K562 (cell line): ENCODE data around the gene COL23A1. TPM values are rescaled to one million over a fixed set of nuclear protein-coding genes. Genes with fewer than 3 reads are reported as not detected.

Experiments used
- NR2F6 ChIP-seq: fragments of 450-650 bp; formaldehyde crosslinking; IDR thresholded peaks from 2 replicates; pipeline ENCODE4 v1.4.0; 2020; ENCODE audit warnings: mild to moderate bottlenecking
- polyA plus RNA-seq, 8 experiments: library from polyadenylated mRNA; depleted of rRNA in 4 of 8; stranded (reverse) in 5 of 8; unstranded in 3 of 8; fragments of >200 nt; fragmentation: Nextera tagmentation in 2 of 8; fragmentation: Illumina TruSeq in 1 of 8; extraction: Ambion mirVana in 2 of 8; extraction: Trizol in 1 of 8; gene quantifications; 2 replicates each; pipeline versions ENCODE4 v1.2.1 to v1.2.3, GENCODE V29; 2011 to 2014; ENCODE audit warnings: inconsistent platforms in 1 of 8, missing spikeins in 1 of 8
- total RNA-seq, 7 experiments: library from RNA; depleted of rRNA in 6 of 7; stranded (reverse); fragments of >200 nt in 6 of 7; fragmentation: Illumina TruSeq in 2 of 7; extraction: Trizol in 2 of 7; gene quantifications; 2 replicates each; pipeline versions ENCODE4 v1.2.1 to v1.2.3, GENCODE V29; 2011 to 2021; ENCODE audit warnings: low replicate concordance in 1 of 7
- TF ChIP-seq, protein P1 (sequence below): fragments of 200-600 bp; sonication (generic); IDR thresholded peaks from one replicate; pipeline ENCODE4 v1.6.1; 2012; ENCODE audit warnings: mild to moderate bottlenecking, low read depth, low read length, inconsistent platforms

COL23A1 gene
- total and polyA plus RNA-seq, 9 of the 15 experiments (the other 6 are each of a cell fraction or from before 2014, with no cell fraction given), result 0.09 TPM; not detected in 8

DNA sequence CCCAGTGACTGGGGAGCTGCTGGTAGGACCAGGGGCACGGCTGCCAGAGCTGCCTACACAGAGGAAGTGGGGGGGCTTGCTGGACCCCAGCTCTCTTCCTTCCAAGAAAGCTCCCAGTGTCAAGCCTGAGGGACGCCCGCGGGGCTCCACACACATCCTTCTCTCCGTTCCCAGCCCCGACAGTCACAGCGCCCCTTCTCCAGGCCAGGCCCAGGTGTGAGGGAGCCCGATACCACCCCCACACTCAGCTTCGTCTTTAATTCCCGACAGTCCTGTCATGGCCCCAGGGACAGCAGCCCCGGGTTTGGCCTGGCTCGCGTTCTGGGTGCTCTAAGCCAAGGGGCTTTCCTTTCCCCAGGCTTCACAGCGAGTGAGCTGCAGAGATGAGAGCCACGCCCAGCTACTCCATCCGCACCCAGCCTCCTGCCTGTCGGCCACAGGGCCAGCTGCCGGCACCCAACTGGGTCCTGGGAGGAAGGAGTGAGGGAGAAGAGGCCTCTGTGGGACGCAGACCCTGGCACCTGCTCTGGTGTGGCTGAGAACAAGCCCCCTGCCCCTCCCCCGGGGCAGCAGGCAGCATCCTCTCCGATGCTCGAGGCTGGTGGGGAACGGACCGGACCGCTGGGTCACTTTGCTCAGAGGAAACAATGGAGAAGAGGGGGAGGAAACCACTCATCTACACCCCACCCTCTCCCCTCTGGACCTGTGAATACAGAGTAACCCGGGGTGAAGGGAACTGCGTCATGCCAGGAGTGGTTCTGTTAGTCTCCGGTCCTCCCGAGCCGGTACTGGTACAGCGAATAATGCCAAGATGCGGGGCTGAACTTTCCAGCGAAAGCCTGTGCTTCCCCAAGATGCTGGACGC lies 303.7 kb downstream of the COL23A1 start (continued):
- TF ChIP-seq, protein P1, sequence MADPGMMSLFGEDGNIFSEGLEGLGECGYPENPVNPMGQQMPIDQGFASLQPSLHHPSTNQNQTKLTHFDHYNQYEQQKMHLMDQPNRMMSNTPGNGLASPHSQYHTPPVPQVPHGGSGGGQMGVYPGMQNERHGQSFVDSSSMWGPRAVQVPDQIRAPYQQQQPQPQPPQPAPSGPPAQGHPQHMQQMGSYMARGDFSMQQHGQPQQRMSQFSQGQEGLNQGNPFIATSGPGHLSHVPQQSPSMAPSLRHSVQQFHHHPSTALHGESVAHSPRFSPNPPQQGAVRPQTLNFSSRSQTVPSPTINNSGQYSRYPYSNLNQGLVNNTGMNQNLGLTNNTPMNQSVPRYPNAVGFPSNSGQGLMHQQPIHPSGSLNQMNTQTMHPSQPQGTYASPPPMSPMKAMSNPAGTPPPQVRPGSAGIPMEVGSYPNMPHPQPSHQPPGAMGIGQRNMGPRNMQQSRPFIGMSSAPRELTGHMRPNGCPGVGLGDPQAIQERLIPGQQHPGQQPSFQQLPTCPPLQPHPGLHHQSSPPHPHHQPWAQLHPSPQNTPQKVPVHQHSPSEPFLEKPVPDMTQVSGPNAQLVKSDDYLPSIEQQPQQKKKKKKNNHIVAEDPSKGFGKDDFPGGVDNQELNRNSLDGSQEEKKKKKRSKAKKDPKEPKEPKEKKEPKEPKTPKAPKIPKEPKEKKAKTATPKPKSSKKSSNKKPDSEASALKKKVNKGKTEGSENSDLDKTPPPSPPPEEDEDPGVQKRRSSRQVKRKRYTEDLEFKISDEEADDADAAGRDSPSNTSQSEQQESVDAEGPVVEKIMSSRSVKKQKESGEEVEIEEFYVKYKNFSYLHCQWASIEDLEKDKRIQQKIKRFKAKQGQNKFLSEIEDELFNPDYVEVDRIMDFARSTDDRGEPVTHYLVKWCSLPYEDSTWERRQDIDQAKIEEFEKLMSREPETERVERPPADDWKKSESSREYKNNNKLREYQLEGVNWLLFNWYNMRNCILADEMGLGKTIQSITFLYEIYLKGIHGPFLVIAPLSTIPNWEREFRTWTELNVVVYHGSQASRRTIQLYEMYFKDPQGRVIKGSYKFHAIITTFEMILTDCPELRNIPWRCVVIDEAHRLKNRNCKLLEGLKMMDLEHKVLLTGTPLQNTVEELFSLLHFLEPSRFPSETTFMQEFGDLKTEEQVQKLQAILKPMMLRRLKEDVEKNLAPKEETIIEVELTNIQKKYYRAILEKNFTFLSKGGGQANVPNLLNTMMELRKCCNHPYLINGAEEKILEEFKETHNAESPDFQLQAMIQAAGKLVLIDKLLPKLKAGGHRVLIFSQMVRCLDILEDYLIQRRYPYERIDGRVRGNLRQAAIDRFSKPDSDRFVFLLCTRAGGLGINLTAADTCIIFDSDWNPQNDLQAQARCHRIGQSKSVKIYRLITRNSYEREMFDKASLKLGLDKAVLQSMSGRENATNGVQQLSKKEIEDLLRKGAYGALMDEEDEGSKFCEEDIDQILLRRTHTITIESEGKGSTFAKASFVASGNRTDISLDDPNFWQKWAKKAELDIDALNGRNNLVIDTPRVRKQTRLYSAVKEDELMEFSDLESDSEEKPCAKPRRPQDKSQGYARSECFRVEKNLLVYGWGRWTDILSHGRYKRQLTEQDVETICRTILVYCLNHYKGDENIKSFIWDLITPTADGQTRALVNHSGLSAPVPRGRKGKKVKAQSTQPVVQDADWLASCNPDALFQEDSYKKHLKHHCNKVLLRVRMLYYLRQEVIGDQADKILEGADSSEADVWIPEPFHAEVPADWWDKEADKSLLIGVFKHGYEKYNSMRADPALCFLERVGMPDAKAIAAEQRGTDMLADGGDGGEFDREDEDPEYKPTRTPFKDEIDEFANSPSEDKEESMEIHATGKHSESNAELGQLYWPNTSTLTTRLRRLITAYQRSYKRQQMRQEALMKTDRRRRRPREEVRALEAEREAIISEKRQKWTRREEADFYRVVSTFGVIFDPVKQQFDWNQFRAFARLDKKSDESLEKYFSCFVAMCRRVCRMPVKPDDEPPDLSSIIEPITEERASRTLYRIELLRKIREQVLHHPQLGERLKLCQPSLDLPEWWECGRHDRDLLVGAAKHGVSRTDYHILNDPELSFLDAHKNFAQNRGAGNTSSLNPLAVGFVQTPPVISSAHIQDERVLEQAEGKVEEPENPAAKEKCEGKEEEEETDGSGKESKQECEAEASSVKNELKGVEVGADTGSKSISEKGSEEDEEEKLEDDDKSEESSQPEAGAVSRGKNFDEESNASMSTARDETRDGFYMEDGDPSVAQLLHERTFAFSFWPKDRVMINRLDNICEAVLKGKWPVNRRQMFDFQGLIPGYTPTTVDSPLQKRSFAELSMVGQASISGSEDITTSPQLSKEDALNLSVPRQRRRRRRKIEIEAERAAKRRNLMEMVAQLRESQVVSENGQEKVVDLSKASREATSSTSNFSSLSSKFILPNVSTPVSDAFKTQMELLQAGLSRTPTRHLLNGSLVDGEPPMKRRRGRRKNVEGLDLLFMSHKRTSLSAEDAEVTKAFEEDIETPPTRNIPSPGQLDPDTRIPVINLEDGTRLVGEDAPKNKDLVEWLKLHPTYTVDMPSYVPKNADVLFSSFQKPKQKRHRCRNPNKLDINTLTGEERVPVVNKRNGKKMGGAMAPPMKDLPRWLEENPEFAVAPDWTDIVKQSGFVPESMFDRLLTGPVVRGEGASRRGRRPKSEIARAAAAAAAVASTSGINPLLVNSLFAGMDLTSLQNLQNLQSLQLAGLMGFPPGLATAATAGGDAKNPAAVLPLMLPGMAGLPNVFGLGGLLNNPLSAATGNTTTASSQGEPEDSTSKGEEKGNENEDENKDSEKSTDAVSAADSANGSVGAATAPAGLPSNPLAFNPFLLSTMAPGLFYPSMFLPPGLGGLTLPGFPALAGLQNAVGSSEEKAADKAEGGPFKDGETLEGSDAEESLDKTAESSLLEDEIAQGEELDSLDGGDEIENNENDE, result no peak
- no peak for TF ChIP-seq NR2F6 (CRISPR knock-in tag)
